Left ventricle myocardium superior (tissue), 1 donor: ENCODE results near the gene FOXP1. TPM values are rescaled to one million over a fixed set of nuclear protein-coding genes. Genes with fewer than 3 reads are reported as not detected.

Experiments
- ATAC-seq: fragments of 200-7000 bp; cut with Tn5 transposase; one replicate; pipeline ENCODE4 v1.9.1; 2020; ENCODE audit warnings: mild to moderate bottlenecking, moderate library complexity
- DNase-seq: peaks from one replicate; pipeline ENCODE4 v3.0.0-alpha.2; 2020
- intact Hi-C: fragments of 100-400 bp; cut with micrococcal nuclease; formaldehyde crosslinking; loops from one replicate; pipeline ENCODE4 v1.11.0; 2022
- total RNA-seq: library from RNA; stranded (reverse); fragmentation: NEBNext Ultra II Directional; extraction: Animal tissue kit (Norgen Biotek cat#: 25700); gene quantifications from one replicate; pipeline ENCODE4 v1.2.1, GENCODE V29; 2021
- donor health status: DM: no; HTN: yes; CAD: no; lungs with severe emphysema.

The FOXP1 gene
- total RNA-seq, 1 donor from 2014 or later: 35.2 TPM

- DNase-seq (peak; percentile 40), ATAC-seq (peak; percentile 21)
- intact Hi-C loops: no loop called here
Measured at GRCh38 chr3:71247221-71247957, 336.1 kb downstream of the FOXP1 start.

GRCh38 chr3:71245971-71246880, 337.3 kb downstream of the FOXP1 start:
- intact Hi-C loops: no loop called here
- DNase-seq: peak; percentile 35
- peak; percentile 50 for ATAC-seq

DNA sequence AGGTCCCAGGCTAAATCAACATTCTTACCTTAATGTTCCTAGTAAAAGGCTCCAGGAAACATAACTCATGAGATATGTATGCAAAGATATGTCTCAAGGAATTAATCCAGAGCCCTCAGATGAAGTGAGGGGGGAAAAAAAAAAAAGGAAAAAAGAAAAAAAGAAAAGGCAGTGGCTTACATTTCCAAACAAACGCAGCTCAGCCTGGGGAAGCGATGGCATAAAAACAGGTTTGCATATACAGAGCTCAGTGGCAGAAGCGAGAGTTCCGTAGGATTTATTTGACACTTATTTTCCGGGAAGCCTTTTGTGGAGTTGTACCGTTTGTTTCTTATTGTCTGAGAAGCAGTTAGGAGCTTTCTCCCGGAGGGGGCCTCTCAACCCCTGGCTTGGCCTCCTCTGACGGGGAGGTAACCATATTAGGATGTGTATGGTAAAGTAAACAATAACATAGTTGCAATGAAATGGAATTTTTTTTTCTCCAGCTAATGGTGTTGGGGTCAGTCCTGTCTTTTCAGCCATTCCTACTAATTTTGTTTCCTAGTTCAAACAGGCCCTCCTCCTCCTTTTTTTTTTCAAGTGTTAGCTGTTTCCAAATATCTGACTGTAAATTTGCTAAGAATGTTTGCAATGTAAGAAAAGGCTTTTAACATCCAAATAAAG, 338.6 kb downstream of the FOXP1 start:
- ATAC-seq (peak; percentile 46), DNase-seq (no peak)
- intact Hi-C loops: no loop called here

GRCh38 chr3:71244153-71244825, 339.2 kb downstream of the FOXP1 start:
- DNase-seq: peak; percentile 63
- ATAC-seq: peak; percentile 85
- intact Hi-C loops: no loop called here

DNA sequence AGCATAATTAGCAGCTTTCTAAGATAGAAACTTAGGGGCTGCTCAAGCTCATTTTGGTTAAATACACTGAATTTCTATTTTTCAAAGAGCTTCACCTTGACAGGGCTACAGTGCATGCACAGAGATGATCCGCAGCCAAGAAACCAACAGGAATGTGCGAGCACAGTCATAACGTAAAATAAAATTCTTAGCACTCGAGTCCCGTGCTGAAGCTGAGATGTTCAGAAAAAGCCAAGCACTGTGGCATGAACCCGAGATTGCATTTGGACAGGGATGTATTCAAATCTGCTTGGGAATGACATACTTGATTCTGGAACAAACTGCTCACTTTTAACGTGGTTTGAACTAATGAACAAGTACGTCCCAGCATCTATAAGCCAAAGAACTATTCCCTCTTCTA, 340.3 kb downstream of the FOXP1 start:
- intact Hi-C loops: no loop called here
- ATAC-seq (peak; percentile 38), DNase-seq (no peak)

DNA sequence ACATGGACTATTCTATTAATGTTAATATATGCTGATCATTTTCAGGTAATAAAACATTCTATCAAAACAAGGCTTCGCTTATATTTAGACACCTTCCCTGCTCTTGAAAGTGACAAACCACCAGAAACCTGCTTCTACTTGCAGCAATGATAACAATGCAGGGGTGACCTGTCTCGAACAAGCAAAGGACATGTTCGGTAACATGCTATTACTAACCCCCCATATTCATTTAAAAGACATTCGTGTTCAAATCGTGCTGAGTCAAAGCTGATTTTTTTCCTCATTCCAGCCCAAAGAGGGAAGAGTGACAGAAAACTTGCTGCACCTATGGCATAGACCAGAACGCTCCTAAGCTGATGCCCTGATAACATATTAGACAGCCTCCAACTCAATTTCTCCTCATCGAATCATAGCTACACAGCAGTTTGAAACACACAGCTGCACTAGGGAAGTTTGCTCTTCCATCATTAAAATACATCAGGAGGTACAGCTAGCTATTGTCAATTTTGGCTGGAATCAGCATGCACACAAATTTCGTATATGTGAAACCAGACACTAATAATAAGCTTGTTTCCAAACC, 341.5 kb downstream of the FOXP1 start:
- intact Hi-C loops: no loop called here
- DNase-seq (no peak), ATAC-seq (no peak)

DNA sequence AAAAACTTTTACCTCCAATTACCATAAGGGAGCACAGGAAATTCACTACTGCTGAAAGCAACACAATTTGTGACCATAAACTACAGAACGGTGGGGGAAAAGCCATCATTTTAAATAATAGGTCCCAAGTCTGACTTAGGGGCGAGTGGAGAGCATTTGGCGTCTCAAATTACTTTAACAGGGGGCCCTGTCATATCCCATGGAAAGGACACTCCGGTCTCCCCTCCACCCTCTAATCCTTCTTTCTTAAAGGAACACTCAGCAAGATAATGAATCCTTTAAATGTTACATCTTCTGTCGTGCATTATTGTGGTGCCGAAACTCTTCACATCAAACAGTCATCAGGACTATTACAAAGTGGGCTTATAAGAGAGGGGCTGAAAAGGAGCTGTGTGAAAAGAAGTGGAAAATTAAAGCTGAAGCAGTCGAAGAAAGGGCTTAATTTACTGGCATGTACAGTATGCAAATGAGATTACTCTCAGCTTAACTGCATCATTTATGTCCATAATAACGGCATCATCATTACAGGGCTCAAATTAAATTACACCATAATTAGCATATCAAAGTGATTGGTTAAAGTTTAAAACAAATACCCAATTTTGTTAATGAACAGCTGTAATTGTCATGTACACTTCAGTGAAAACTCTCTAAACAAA, 342.2 kb downstream of the FOXP1 start:
- ATAC-seq (no peak), DNase-seq (no peak)
- intact Hi-C loops: no loop called here

DNA sequence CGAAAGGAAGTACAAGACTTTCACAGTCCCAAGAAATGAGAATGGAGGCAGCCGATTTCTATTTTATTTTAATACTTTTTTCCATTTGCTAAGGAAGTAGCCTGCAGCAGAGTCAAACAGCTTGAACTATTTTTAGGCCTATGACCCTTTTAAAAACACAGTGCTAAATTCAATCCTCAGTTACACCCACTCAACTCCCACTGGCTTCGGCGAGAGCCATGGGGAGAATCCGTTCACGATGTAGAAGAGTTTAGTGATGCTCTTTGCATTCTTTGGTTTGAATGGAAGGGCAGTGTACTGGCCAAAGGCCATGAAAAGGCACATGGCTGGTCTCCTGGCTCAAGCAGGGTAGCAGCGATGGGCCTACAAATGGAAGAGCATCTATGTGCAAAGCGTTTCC, 343.5 kb downstream of the FOXP1 start:
- intact Hi-C loops: no loop called here
- ATAC-seq: peak; percentile 17
- no peak for DNase-seq

GRCh38 chr3:71238355-71238757, 345.2 kb downstream of the FOXP1 start:
- DNase-seq (no peak), ATAC-seq (no peak)
- intact Hi-C loops: no loop called here

DNA sequence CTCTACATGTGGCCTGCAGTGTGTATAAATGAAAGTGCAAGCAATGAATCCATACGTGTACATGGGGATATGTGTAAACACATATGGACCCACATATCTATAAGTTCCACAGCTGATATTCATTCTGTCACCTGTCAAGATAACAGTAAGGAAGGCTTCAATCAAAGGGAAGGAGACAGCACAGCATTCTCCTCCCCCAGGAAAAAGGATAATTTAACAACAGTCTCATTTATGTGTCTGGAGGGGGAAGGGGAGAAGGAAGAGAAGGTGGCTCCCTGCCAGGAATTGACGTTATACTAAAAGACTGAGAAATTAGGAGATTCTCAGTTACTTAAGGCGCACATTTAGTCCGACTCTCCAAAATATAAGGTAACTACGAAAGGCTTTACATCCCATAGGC, 345.9 kb downstream of the FOXP1 start:
- no peak for DNase-seq
- intact Hi-C loops: no loop called here
- no peak for ATAC-seq

GRCh38 chr3:71235846-71236245, 347.7 kb downstream of the FOXP1 start:
- ATAC-seq (no peak), DNase-seq (no peak)
- intact Hi-C loops: no loop called here

DNA sequence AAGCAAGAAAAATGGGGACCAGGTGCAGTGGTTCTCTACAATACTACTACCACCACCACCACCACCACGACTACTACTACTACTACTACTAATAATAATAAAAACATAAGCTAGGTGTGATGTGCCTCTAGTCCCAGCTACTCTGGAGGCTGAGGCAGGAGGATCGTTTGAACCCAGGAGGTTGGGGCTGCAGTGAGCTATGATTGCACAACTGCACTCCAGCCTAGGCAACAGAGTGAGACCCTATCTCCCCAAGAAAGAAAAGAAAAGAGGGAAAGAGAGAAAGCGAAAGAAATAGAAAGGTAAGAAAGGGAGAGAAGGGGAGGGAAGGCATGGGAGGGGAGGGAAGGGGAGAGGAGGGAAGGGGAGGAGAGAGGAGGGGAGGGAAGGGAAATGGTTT, 350.6 kb downstream of the FOXP1 start:
- DNase-seq (no peak), ATAC-seq (no peak)
- intact Hi-C loops: no loop called here

DNA sequence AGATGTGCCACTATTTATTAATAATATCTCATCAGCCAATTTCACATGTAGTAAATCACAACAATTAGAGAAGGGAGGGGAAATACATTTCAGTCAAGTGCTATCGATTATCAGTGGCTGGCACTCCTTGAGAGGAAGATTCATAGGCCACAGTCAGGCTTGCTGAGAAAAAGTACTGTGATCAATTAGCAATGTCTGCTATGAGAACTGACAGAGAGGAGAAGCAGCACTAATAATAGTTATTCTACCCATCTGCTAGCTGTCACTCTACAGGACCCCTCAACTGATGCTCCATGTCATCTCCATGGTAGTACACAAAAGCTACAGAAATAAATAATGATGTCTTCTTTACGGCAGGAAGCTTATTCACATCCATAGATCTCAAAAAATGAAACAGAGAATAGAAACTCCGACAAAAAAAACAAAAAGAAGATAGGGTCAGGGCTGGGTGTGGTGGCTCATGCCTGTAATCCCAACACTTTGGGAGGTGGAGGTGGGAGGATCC, 351.3 kb downstream of the FOXP1 start:
- no peak for DNase-seq
- intact Hi-C loops: no loop called here
- no peak for ATAC-seq

DNA sequence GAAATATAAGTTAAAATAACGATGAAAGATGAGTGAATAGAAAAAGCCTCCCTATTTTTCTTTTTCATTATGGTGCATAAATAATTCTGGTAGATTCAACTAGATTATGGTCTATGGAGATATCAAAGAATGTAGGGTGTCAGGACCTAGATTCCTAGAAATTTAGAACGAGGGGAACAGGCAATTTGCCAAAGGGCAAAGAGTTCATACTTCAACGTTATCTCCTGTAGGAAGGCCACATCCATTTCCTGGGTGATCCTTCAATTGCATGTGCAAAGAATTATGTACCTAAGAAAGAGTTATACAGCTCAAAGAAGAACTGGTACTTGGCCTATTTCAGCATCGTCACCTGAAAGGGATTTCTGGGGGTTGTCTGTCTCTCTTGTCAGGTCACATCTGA, 351.8 kb downstream of the FOXP1 start:
- intact Hi-C loops: no loop called here
- ATAC-seq: no peak
- no peak for DNase-seq

DNA sequence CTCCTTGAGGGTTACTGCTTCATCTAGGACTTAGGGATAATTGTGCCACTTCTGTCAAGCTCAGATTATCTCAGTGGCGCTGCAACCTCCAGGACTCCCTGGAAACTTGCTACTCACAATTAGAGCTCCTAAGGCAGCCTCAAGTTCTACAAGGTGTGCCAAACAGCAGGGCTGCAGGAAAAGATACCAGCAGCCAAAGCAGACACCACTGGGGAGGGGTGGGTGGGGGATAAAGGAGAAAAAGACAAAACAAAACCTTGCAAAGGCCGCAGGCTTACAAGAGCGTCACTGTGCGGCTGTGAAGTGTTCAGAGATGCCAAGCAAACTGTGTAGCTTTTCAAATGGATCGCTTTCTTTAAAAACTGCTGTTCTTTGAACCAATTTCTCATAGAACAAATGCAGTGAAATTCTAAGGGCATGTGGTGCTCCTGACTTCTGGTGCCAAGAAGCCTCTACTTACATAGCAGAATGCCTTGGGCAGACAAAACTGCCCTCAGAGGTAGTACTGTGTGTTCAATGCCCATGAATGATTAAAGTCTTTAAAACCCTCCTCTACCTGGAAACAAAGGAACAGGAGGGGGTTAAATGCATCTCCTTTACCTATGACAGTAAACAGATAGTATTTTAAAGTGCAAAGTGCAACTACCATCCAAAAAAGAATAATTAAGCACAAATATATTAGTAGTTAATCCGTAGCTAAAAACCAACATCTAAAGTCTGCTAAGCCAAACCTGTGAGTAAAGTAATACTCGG, 353.4 kb downstream of the FOXP1 start:
- ATAC-seq (no peak), DNase-seq (no peak)
- intact Hi-C loops: no loop called here

DNA sequence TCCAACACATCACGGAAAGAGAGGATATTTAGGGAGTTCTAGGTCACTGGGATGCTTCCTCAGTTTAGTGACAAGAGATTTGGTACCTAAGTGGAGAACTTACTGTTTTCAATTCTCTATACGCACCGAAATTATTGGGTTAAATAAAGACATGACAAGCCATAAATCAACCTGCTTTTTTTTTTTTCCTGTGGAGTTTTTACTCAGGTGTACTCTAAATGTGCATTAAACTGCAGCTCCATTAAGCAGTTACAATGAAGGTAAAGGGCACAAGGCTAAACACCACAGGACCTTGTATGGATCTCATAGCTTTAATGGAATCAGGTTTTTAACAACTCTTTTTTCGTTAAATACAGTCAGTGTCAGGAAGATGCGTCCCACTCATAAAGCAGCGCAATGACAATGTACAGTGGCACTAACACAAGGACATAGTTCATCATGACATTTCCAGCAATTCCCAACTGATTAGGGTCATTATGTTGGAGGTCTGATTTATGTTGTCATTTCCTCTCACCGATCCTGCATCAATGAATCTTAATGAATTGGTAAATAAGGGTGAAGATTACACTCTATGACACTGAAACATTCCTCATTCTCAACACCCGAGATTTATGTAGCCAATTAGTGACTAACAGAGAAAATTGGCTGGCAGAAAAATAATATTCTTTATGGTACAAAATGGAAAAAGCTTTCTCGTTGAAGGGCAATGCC, 355.2 kb downstream of the FOXP1 start:
- intact Hi-C loops: no loop called here

GRCh38 chr3:71227270-71227661, 356.3 kb downstream of the FOXP1 start:
- ATAC-seq (no peak), DNase-seq (no peak)
- intact Hi-C loops: no loop called here

More for the DNA sequence above, 355.2 kb downstream of the FOXP1 start:
- ATAC-seq (no peak), DNase-seq (no peak)
